GM12873 (cell line): ENCODE results near the gene BDH1.

Experiments used
- TF ChIP-seq, protein P1 (sequence below): IDR thresholded peaks from 2 replicates; pipeline ENCODE4 v1.5.1; 2012; ENCODE audit warnings: low read depth, mild to moderate bottlenecking, moderate library complexity, low read length, control low read depth; ENCODE audit not compliant: insufficient read depth; ENCODE audit errors: missing control alignments

Gene BDH1

DNA sequence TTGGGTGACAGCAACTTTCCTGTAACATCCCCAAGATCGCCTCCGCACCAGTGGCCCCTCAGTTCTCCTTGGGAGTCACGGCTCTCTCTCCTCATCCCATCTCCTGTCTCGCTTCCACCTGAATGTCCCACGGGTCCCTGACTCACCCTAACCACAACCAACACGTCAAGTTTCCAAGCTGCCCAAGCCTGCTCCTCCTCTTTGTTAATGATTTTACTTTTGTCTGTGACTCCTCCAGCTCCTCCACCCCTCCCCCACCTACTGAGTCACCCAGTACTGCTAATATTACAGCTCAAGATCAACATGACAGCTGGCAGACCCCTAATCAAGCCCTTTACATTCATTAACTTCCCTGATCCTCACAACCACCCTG lies 39.3 kb downstream of the BDH1 start:
- TF ChIP-seq, protein P1, sequence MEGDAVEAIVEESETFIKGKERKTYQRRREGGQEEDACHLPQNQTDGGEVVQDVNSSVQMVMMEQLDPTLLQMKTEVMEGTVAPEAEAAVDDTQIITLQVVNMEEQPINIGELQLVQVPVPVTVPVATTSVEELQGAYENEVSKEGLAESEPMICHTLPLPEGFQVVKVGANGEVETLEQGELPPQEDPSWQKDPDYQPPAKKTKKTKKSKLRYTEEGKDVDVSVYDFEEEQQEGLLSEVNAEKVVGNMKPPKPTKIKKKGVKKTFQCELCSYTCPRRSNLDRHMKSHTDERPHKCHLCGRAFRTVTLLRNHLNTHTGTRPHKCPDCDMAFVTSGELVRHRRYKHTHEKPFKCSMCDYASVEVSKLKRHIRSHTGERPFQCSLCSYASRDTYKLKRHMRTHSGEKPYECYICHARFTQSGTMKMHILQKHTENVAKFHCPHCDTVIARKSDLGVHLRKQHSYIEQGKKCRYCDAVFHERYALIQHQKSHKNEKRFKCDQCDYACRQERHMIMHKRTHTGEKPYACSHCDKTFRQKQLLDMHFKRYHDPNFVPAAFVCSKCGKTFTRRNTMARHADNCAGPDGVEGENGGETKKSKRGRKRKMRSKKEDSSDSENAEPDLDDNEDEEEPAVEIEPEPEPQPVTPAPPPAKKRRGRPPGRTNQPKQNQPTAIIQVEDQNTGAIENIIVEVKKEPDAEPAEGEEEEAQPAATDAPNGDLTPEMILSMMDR = no peak

- TF ChIP-seq, protein P1 = no peak
Measured at GRCh38 chr3:197514786-197515355, 40.9 kb downstream of the BDH1 start.

DNA sequence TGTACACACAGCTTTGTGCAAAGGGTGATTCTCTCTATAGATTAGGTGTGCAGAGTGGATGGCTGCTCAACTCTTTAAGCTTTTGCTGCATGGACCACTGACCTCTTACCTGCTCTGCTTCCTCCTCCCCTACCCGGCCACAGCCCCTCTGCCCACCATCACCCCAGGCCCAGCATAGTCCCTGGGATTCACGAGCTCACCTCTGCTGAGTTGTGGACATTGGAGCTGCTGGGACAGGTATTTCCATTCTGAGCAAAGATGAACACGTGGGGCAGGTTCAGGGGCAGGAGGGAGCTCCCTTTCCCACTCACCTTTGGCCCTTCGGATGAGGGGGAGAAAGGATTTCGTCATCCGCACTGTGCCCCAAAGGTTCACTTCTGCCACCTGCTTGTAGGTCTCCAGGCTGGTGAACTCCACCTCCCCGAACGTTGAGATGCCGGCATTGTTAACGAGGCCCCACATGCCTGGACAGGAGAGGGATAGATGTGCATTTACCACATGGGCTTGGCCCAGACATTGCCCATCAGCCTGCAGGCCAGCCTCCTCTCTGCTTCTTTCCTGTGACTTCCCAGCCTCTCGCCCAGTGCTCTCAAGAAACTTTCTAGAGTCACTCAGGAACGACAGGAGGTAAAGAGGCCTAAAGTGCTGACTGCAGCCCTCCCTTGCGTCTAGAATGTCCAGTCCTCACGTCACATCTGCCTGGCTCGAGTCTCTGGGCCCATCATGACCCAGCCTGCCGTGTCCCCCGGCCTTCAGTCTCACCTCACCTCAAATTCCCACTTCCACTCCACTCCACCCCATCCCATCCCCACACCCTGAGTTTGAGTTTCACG lies 41.6 kb downstream of the BDH1 start:
- TF ChIP-seq, protein P1 = no peak

DNA sequence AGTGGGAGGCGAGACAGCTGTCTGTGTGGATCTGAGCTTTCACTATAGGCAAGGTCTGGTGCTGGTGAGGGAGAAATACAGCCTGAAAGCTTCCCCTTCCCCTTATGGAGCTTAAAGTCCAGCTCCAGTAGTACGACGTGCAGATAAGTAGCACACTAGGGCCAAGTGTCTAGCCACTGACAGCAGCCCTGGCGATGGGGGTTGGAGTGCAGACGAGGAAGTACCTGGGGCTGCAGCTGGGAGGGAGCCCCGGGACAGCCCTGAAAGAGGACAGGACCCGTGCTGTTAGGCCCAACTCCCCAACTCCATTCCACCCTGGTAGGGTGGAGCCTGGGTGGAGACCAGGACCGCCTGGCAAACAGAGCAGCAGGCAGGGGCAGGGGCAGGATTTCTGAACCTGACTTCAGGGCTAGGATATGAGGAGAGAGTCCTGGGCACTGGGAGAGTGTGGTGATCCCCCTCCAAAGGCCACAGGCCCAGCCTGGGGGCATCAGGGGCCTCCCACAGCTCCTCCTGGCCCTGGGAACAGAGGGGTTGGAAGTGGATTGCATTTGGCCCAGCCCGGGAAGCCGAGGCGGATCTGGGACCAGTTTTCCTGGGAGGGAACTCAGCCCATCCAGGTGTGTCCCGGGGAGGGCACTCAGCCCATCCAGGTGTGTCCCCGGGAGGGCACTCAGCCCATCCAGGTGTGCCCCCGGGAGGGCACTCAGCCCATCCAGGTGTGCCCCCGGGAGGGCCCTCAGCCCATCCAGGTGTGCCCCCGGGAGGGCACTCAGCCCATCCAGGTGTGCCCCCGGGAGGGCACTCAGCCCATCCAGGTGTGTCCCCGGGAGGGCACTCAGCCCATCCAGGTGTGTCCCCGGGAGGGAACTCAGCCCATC lies 42.8 kb downstream of the BDH1 start:
- TF ChIP-seq, protein P1 = no peak

DNA sequence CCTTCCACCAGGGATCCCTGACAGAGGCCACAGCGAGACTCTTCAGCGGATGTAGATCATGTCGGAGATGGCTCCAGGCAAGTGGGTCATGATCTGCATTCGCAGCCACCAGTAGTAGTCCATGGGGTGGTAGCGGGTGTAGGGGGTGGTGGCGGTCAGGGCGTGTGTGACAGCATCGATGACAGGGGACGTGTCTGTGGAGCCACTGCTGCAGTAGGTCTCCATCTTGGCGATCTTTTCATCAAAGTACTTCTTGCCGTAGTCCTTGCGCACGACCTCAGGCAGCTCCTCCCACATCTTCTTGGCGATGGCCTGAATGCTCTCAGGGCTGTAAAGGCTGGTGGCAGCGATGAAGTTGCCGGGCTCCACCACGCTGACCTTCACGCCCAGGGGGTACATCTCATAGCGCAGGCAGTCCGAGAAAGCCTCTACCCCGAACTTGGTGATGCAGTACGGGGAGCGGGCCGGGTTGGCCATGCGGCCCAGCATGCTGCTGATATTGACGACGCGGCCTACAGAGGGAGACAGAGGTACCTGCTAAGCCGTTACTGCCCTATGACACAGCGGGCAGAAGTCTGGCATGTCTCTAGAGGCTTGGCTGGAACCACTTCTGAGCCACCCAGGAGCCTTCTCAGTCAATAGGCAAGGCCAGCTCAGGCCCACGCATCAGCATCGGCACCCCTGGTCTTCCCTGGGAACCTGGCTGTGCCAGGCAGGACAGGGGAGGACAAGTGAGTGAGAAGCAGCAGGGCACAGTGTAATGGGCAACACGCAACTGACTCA lies 43.7 kb downstream of the BDH1 start:
- TF ChIP-seq, protein P1 = no peak

GRCh38 chr3:197511130-197511529 lies 44.6 kb downstream of the BDH1 start:
- TF ChIP-seq, protein P1 = no peak
